Measurements from ENCODE around the gene TAF3.

The TAF3 gene

DNA sequence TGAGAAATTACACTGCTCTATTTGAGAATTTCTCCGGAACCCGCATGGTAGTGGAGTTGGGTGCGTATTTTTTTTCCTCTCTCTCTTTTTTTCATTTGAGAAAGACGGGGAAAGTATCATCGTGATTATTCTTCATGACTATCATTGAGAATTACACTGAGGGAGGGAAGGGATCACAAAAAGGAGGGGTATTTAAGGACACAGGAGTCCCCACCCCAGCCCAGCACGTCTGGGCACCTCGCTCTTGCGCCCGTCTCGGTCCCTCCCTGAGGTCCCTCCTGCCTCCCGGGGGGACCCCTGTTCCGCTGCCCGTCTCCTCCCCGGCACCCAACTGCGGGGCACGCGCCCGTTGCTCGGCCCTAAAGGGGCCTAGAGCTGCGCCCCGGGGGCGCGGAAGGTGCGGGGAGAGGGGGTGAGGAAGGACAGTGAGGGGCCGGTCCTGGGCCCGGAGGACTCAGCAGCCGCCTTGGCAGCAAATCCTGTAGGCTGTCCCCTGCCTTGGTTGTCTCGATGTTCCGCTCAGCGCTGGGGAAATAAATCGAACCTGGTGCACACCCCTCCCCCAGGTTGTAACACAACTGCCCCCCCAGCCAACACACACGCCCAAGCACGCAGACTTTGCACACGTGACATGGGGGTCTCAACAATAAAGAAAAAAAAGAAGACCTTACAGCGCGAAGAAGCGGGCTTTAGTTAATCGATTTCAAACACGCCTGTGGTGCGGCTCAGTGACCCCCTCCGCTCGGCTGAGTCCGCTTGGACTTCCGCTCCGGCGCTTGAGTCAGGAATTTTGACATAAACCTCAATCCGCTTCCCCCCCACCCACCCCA, 217.6 kb downstream of the TAF3 start:
- no peak for DNase-seq

GRCh38 chr10:8036506-8037198, 218.3 kb downstream of the TAF3 start:
- no peak for DNase-seq

- no peak for DNase-seq
Measured at GRCh38 chr10:8037199-8037801, 219.0 kb downstream of the TAF3 start.

GRCh38 chr10:8037941-8038894, 219.9 kb downstream of the TAF3 start:
- DNase-seq = no peak

DNA sequence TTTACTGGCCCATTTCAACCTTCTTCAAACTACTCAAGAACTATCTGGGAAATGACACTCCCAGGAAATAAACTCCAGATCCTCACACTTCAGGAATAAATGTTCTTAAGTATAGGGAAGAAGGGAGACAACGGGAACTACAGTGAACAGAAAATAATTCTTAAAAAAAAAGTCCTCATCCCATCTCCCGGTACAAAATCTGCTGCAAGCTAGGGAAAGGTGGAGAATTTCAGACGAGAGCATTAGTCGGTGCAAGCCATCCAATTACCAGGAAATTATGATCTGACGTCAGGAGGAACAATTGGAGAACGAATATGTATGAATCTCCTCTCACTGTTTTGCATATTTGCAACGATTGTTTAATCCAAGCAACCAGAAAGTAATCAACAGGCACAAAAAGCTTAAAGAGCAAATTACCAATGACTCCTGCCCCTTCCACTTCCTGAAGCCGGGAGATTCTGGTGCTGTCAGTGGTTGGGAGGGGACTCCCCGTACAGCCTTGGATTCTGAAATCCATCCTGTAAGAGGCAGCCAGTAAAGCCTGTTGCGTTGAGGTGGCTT, 221.1 kb downstream of the TAF3 start:
- no peak for DNase-seq

- no peak for DNase-seq
Measured at GRCh38 chr10:8040651-8041050, 222.3 kb downstream of the TAF3 start.

GRCh38 chr10:8041284-8041991, 223.1 kb downstream of the TAF3 start:
- DNase-seq = no peak

- no peak for DNase-seq
Measured at GRCh38 chr10:8041992-8042720, 223.9 kb downstream of the TAF3 start.

- no peak for DNase-seq
Measured at GRCh38 chr10:8042721-8043568, 224.6 kb downstream of the TAF3 start.

- DNase-seq = no peak
Measured at GRCh38 chr10:8043569-8044306, 225.4 kb downstream of the TAF3 start.

DNA sequence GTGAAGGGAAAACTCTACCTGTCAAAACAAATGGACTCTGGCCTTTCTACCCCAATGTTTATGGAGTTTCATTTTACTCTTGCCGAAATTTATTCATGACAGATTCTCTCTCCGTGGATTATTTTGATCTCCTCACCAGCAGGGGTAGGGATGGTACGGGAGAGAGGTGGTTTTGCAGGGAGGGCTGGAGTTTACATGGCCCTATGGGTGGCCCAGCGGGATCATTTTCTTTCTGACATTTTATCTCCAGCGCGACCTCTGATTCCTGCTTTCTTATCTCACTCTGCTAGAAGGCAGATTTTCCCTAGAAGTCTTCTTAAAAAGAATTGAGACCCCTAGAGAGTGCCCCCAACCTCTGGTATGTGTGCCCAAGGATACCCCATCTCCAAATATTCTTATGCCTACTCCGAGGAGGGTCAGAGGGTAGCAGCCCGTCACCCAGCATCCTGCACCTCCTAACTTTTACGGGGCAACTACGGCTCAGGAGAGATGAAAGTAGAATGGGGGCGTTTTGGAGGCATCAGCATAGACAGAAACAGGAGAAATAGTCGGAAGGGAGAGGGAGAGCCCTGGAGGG, 226.1 kb downstream of the TAF3 start:
- no peak for DNase-seq

- no peak for DNase-seq
Measured at GRCh38 chr10:8044908-8045725, 226.8 kb downstream of the TAF3 start.

DNA sequence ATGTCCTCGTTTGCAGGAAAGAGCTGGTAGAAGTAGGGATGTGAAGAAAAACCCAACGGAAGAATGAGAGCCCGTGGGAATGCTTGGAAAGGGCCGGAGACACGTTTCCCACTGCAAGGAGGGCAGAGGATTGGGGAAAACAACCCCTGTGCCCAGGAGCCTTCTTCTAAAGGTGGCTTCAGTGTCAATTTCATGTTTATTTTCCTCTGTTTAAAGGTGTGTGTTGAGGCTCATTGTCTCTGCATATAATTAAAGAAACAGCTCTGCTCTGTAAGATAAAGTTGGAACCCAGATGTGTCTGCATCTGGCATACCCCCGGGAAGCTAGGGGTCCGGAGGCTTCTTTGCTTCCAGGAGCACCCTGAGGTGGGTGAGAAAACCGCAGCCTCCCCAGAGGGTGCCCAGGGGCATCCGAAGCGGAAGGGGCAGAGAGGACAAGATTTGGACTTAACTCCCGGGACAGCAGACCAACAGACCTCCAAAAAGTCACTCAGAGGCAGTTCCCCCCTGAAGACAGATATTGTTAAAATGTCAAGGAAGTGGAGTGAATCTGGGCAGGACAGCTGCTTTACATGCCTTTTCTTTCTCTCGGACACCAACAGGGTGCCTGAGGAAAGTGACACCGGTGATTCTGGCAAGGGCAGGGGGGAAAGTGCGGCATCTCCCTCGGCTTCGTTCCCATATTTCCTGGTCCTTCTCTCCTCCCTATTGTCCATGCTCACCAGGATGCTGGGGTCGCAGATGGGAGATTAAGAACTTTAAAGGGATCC, 227.6 kb downstream of the TAF3 start:
- DNase-seq = no peak

DNA sequence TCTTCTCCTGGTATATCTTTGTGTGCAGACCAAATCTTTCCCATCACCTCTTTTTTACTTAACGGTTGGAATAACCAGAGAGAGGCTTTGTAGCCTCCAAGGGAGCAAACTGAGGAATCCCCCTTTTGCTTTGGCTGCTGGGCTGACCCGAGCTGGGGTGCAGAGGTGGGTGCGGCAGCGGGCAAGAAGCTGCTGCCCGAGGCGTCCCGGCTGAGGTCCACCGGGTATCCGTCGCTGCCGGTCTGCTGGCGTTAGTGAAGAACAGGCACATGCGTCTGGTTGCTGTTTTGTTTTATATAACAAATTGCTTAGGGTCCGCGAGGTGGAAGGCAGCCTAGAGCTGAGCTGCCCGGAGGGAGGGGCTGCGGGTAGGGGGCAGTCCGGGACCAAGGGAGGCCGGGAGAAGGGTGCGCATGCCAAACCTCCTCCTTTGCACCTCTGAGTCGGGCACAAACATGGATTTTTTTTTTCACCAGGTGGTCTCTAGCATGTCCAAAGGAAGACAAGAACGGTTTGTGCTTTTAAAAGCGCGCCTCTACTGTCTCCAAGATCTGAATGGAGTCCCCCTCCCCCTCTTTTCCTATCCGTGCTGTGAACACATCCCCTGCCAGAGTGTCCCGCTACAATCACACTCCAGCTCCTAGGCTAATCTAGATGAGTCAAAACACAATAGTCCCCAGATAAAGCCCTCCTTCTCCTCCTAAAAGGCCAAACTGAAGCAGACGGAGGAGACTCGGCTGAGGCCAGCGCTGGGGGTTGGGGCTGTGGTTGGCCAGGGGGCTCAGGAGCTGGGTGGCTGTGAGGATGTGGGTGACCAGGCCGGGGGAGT, 229.4 kb downstream of the TAF3 start:
- DNase-seq = no peak

DNA sequence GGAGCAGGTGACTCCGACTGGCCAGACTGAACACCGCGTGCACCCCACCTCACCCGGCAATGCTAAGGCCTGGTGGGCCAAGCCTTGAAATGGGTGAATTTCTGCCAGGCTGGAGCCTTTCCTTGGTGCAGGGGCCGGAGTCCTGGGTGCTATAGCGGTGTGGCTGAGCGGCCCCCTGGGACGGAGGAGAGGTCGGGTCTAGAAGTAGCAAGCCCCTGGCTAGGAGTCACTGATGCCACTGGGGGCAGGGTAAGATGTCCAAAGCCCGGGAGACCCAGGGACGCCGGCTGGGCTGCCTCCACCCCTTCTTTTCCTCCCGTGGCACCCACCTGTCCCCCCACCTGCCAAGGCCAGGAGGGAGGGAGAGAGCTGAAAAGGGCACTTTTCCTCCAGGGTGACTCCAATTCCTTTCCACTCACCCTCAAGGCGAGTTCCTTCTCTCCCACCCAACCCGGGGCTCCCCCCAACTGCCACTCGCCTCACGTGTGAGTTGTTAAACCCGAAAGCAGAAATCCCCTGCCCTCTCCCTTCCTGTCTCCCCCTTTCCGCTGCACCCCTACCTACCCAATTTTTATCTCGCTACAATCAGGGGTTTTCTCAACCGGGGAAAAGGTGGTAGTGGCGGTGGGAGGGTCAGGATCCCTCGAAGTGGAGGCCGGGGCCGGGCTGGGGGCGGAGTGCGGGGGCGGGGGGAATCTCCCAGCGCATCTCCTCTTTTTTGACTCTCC, 230.1 kb downstream of the TAF3 start:
- no peak for DNase-seq
